Calu3 (cell line): Measurements from ENCODE around the gene TNS1. TPM values are rescaled to one million over a fixed set of nuclear protein-coding genes. Genes with fewer than 3 reads are reported as not detected.

Source experiments
- BruUV-seq: library from RNA; stranded (reverse); fragments of 400-500 nt; replicated peaks from 2 replicates; lab custom pipeline; 2021; lab: Mats Ljungman, UMichigan
- CTCF ChIA-PET: fragments of 300-600 bp; sonication (Branson Sonifier 250); formaldehyde crosslinking; loops from one replicate; lab custom pipeline; 2022; ENCODE audit warnings: antibody characterized with exemption; lab: Charles Lee
- DNase-seq: peaks from one replicate; pipeline ENCODE4 v3.0.0; 2022
- H3K27ac Mint-ChIP-seq: one replicate; pipeline ENCODE4 v1.8.0; 2022; ENCODE audit warnings: mixed read lengths; ENCODE audit not compliant: unreplicated experiment
- H3K27me3 Mint-ChIP-seq: one replicate; pipeline ENCODE4 v1.8.0; 2022; ENCODE audit warnings: mixed read lengths; ENCODE audit not compliant: unreplicated experiment
- H3K36me3 Mint-ChIP-seq: one replicate; pipeline ENCODE4 v1.8.0; 2022; ENCODE audit warnings: mild to moderate bottlenecking, moderate library complexity, mixed read lengths; ENCODE audit not compliant: insufficient read depth, unreplicated experiment
- H3K4me1 Mint-ChIP-seq: one replicate; pipeline ENCODE4 v1.8.0; 2022; ENCODE audit warnings: mild to moderate bottlenecking, low read depth, mixed read lengths; ENCODE audit not compliant: unreplicated experiment
- H3K4me3 Mint-ChIP-seq: one replicate; pipeline ENCODE4 v1.8.0; 2022; ENCODE audit warnings: mild to moderate bottlenecking, low read depth, moderate library complexity, mixed read lengths; ENCODE audit not compliant: unreplicated experiment
- H3K9me3 Mint-ChIP-seq: one replicate; pipeline ENCODE4 v1.8.0; 2022; ENCODE audit warnings: low read depth, mixed read lengths; ENCODE audit not compliant: unreplicated experiment
- intact Hi-C: fragments of 100-400 bp; cut with micrococcal nuclease; formaldehyde crosslinking; loops from one replicate; pipeline ENCODE4 v1.10.0; 2022; ENCODE audit not compliant: unreplicated experiment
- total RNA-seq: library from RNA; stranded (reverse); gene quantifications from 2 replicates; pipeline ENCODE4 v1.2.3, GENCODE V29; 2022
- TF ChIP-seq, protein P1 (sequence below): fragments of 200-600 bp; IDR thresholded peaks from one replicate; pipeline ENCODE4 v1.8.0; 2022; ENCODE audit warnings: antibody characterized with exemption; ENCODE audit not compliant: unreplicated experiment

Gene TNS1
- total RNA-seq, 1 experiment from 2014 or later, result 2.2 TPM

DNA sequence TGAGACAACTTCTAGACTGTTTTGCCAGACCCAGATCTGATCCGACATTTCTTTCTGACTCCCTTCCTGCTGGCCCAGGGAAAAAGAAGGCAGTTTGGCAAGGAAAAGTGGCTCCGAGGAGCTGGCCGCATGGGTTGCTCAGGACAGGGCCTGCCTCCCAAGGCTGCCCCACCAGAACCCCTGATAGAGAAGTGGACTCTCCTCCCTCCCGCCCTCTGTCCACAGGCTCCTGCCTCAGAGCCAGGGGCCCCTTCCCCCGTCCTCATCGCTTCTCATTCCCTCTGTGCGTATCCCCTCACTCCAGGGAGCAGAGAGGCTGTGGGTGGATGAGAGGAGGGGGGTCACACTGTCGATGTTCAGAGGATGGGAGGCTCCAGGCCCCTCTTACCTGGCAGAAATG, 110.2 kb downstream of the TNS1 start:
- Mint-ChIP-seq H3K36me3 (no peaks in the 10 kb centered on the region), H3K27me3 (peaks cover 62% of the 10 kb centered on the region), H3K9me3 (no peaks in the 10 kb centered on the region), H3K4me1 (no peaks in the 10 kb centered on the region), H3K27ac (no peak overlapping the region), H3K4me3 (no peak overlapping the region)
- intact Hi-C loops, result no loop called here
- CTCF ChIA-PET, result no interaction called here
- TF ChIP-seq, protein P1, sequence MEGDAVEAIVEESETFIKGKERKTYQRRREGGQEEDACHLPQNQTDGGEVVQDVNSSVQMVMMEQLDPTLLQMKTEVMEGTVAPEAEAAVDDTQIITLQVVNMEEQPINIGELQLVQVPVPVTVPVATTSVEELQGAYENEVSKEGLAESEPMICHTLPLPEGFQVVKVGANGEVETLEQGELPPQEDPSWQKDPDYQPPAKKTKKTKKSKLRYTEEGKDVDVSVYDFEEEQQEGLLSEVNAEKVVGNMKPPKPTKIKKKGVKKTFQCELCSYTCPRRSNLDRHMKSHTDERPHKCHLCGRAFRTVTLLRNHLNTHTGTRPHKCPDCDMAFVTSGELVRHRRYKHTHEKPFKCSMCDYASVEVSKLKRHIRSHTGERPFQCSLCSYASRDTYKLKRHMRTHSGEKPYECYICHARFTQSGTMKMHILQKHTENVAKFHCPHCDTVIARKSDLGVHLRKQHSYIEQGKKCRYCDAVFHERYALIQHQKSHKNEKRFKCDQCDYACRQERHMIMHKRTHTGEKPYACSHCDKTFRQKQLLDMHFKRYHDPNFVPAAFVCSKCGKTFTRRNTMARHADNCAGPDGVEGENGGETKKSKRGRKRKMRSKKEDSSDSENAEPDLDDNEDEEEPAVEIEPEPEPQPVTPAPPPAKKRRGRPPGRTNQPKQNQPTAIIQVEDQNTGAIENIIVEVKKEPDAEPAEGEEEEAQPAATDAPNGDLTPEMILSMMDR, result no peak
- BruUV-seq, result no TSS peak
- no peak for DNase-seq

DNA sequence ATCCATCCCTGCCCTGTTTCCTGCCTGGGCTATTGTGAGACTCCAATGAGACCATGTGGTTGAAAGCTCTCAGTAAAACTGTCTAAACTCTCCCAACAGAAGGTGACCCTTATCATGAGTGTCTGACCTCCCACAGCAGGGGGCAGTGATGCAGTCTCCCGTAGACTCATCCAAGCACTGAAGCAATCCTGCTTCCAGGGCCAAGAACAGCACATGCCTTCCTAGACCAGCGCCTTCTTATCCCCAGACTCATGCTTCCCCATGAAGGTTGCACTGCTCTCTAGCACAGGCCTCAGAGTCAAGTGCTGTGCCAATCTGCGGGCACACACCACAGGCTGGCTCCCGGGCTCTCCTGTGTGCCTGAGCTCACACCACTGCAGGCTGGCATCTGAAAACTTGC, 112.3 kb downstream of the TNS1 start:
- no peak overlapping the region for H3K4me3 Mint-ChIP-seq
- H3K9me3 Mint-ChIP-seq, result no peaks in the 10 kb centered on the region
- no peak for DNase-seq
- no peaks in the 10 kb centered on the region for H3K4me1 Mint-ChIP-seq
- no peaks in the 10 kb centered on the region for H3K36me3 Mint-ChIP-seq
- intact Hi-C loops, result no loop called here
- CTCF ChIA-PET, result interaction anchor here (0.8 to 1.3 kb wide), 2 partner anchors 101 to 105 kb away, joined by 4 to 6 read pairs; no protein-coding TSS in a partner anchor
- H3K27ac Mint-ChIP-seq, result no peak overlapping the region
- TF ChIP-seq, protein P1, result no peak
- H3K27me3 Mint-ChIP-seq, result peaks cover 59% of the 10 kb centered on the region
- no TSS peak for BruUV-seq

DNA sequence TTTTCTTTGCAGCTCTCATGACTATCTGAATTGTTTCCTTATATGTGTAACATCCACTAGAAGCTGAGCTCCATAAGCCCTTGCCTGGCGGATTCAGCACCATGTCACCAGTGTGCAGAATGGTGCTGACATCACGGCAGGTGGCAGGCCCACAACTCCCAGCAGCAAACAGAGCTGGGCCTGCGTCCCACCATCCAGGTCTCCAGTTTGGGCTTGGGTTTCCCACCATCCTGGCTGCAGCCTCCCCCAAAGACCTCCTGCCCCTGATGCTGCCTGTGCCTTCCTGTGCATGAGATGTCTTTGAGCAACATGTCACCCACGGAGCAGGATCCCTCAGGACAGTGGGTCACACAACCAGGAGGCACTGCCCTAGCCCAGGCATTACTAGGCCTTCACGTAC, 113.1 kb downstream of the TNS1 start:
- H3K27ac Mint-ChIP-seq, result no peak overlapping the region
- CTCF ChIA-PET, result interaction anchor here (0.6 to 1.3 kb wide), 3 partner anchors 101 to 104 kb away, joined by 3 to 6 read pairs (median 4); no protein-coding TSS in a partner anchor

DNA sequence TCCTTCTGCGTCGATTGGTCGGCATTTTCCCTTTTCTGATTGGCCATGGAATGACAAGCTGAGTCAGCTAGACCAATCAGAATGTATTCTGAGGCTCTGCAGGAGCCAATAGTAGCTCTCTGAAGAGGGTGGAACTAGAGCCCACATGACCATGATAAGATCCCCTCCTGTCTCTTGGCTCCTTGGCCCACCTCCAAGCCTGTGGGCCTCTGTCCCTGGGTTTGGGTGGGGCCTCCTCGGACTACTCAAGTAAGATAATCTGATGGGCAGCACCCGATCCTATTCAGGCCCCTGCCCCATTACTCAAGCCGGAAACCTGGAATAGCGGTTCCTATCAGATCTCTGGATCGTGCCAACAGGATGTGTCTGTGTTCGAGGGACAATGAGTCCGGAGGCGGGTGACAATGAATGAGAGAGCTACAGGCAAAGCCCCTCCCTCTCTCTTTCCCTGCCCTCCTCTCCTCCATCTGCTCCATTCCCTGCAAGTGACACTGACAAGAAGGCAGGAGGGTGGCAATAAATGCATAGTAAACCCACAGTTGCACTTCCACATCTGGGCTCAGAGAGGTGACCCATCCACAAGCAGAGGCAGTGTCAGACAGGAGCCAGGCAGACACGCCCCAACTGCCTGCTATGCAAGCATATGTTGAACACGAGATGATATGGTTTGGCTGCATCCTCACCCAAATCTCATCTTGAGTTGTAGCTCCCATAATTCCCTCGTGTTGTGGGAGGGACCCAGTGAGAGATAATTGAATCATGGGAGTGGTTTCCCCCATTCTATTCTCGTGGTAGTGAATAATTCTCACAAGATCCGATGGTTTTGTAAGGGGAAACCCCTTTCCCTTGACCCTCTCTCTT, 114.7 kb downstream of the TNS1 start:
- BruUV-seq, result no TSS peak
- intact Hi-C loops, result no loop called here
- H3K4me3 Mint-ChIP-seq, result no peak overlapping the region

More for the DNA sequence above, 113.1 kb downstream of the TNS1 start:
- TF ChIP-seq, protein P1, result no peak
- H3K27me3 Mint-ChIP-seq, result peaks cover 59% of the 10 kb centered on the region
- no TSS peak for BruUV-seq
- no peak for DNase-seq
- intact Hi-C loops, result no loop called here
- no peaks in the 10 kb centered on the region for H3K9me3 Mint-ChIP-seq
- H3K4me1 Mint-ChIP-seq, result no peaks in the 10 kb centered on the region
- no peaks in the 10 kb centered on the region for H3K36me3 Mint-ChIP-seq
- no peak overlapping the region for H3K4me3 Mint-ChIP-seq

More for the DNA sequence above, 114.7 kb downstream of the TNS1 start:
- Mint-ChIP-seq H3K27ac (no peak overlapping the region), H3K27me3 (peaks cover 69% of the 10 kb centered on the region), H3K9me3 (no peaks in the 10 kb centered on the region), H3K36me3 (no peaks in the 10 kb centered on the region), H3K4me1 (no peaks in the 10 kb centered on the region)
- DNase-seq, result no peak
- CTCF ChIA-PET, result interaction anchor here (0.7 kb wide), 1 partner anchor 51 kb away, joined by 3 read pairs; no protein-coding TSS in a partner anchor
- TF ChIP-seq, protein P1, result no peak
